CD4-positive, alpha-beta T cell treated with Interleukin-10 for 1 hour (primary cell): ENCODE measurements around the gene ABCA5.

Source experiments
- DNase-seq: peaks from one replicate; pipeline ENCODE4 v3.0.0-alpha.2; 2020

The ABCA5 gene

DNA sequence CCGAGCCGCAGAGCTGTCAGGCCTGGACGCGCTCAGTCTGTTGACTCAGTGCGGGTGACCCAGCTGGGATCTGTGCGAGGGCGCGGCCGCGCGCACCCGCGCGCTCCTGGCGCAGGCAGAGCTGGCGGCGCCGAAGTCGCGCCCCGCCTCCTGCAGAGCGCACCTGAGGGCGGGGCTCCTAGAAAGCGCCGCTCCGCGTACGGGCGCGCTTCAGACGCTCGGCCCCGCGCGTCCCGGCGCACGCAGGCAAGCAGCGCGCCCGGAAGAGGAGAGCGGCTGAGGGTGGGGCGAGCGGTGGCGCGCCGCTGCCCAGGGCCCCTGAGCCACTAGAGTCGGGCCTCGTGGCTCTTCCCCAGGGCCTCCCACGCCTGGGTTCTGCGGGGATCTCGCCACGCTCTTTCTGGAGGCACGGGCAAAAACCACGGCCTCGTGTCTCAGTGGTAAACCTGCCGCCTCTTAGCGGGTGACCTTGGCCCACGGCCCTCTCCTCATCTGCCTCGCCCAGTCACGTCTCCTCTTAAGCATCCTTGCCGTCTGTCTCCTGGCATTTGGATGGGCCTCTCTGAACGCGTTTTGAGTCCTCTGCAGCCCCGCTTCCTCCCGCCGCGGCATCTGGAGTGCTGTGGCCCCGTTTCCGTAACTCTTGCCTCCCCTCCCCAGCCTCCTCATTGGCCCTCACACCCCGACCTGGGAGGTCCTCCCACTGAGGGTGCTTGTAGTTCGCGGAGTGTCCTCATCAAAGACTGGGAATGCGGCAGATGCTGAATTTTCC, at the start of gene ABCA5:
TSS of gene ABCA5 (minus strand) at position 74 of the 772 bp plus-strand sequence. CDS start 12,718 bp downstream, outside the sequence.
- DNase-seq: peak; percentile 90

DNA sequence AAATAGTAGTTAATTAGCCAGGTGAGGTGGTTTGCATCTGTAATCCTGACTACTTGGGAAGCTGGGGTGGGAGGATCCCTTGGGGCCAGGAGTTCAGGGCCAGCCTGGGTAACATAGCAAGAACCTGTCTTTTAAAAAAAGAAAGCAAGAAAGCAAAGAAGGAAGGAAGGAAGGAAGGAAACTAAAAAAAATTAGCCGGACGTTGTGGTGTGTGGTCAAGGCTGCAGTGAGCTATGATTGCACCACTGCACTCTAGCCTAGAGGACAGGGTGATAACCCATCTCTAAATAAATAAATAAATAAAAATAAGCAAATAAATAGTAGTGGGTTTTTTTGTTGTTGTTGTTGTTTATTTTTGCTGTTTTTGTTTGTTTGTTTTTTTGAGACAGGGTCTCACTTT, 48.3 kb upstream of the ABCA5 start:
- DNase-seq: no peak

- no peak for DNase-seq
Observed at GRCh38 chr17:69373069-69373468, 46.1 kb upstream of the ABCA5 start.

- DNase-seq: no peak
Observed at GRCh38 chr17:69367298-69367697, 40.4 kb upstream of the ABCA5 start.

DNA sequence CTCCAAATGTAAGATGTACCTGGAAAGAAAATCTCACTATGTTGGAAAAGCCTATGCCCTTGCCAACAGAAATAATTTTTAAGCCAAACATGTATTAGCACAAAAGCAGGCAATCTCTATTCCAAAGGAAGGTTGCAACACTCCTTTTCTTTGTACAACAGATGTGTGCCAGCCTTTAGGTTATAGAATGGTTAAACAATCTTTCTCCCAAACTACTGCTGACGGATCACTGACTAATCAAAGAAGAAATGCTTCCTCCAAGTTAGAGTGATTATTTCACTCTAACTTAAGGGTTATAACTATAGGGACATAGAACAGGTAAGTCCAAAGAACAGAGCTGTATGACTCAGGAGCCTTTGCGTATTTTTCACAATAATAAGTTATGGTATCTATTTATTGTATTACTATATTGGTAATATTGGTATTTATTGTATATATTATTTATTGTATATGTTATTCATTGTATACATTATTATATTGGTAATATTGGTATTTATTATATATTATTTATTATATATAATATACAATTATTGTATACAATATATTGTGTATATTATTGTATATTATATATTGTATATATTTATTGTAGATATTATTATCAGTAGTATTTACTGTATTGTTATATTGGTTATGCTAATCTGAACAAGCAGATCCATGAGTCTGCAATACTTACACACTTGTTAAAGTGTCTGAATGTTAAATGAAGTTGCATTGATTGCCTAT, 36.7 kb upstream of the ABCA5 start:
- no peak for DNase-seq

GRCh38 chr17:69361156-69361555, 34.2 kb upstream of the ABCA5 start:
- DNase-seq: no peak

DNA sequence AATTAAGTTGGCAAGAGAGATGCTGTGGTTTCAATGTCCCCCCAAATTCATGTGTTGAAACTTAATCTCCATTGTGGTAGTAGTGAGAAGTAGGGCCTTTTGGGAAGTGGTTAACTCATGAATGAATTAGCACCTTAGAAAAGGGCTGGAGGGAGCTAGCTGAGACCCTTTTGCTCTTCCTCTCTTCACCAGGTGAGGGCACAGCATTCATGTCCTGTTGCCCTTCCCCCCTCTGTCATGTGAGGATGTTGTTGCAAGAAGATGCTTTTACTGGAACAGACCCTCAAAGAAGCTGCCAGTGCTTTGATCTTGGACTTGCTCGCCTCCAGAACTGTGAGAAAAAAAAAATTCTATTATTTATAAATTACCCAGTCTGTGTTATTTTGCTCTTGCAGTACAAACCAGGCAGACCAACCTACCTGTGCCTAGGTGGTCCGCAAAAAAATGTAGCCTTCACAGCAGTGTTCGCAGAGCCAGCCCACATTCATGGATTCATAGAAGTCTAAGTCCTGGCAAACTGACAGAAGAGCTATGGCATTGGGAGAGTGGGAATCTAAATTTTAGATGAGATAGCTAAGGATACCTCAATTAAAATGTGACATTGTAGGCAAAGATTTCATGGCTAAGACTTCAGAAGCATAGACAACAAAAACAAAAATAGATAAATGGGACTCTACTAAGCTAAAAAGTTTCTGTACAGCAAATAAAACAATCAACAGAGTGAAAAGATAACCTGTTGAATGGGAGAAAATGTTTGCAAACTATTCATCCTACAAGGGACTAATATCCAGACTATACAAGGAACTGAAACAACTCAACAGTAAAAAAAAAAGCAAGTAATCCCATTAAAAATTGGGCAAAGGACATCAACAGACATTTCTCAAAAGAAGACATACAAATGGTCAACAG, 32.0 kb upstream of the ABCA5 start:
- DNase-seq: peak; percentile 3

- no peak for DNase-seq
Observed at GRCh38 chr17:69357701-69358100, 30.8 kb upstream of the ABCA5 start.

DNA sequence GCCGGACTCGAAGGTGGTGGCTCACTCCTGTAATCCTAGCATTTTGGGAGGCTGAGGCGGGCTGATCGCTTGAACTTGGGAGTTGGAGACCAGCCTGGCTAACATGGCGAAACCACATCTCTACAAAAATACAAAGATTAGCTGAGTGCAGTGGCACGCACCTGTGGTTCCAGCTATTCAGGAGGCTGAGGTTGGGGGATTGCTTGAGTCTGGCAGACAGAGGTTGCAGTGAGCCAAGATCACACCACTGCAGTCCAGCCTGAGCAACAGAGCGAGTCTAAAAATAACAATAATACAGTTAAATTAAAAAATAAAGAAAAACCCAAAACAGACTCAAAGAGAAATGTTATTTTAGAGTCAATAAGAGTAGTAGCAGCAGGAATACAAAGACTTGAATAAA, 29.7 kb upstream of the ABCA5 start:
- DNase-seq: no peak

- no peak for DNase-seq
Observed at GRCh38 chr17:69350911-69351310, 24.0 kb upstream of the ABCA5 start.

DNA sequence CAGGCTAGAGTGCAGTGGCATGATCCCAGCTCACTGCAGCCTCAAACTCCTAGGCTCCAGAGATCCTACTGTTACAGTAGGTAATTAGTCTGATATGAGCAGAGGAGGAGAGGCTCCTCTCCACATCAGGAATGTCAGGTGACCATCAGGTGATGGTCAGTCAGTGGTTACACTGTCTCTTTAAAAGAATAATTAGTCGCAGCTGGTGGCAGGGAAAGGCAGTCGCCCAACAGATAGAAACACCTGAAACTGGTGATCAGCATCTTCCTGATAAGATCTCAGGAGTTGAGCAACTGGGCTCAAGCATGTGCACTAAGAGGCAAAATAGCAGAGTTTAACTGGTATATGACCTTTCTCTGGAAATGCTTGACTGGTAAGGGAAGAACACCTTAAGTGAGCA, 21.5 kb upstream of the ABCA5 start:
- no peak for DNase-seq

GRCh38 chr17:69346766-69347165, 19.8 kb upstream of the ABCA5 start:
- DNase-seq: no peak

- DNase-seq: no peak
Observed at GRCh38 chr17:69344939-69345338, 18.0 kb upstream of the ABCA5 start.

GRCh38 chr17:69342896-69343644, 16.1 kb upstream of the ABCA5 start:
- no peak for DNase-seq

DNA sequence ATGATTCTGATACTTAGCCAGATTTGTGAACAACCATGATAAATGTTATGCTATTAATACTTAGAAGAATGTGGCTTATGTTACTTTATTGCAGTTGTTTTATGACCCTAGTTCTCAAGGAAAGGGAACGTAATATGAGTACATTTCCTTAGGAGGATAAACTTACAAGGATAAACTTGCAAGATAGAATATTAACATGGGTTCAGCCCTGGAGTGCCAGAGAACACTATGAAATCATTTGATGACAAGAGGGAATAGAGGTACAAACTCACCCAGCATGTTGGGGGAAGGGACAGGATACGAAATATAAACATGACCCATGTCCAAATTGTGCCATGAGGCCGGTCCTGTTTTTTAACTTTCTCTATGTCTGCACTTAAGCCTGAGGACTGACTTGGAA, 13.0 kb upstream of the ABCA5 start:
- no peak for DNase-seq

DNA sequence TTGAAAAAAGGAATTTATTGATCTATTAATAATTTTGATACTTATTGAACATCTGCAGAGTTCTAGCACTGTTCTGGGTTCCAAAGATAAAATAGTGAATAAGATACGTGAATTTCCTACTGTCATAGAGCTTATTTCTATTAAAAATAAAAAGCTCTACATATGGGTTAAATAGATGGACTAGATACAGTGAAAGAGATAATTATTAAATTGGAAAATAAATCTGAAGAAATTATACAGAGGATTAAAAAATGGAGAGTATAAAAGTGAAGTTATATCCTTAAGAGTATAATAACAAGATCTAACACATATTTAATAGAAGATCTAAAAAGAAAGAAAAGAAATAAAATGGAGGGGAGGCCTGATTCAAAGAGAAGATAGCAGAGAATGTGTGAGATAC, 10.1 kb upstream of the ABCA5 start:
- DNase-seq: no peak

GRCh38 chr17:69336580-69336979, 9.6 kb upstream of the ABCA5 start:
- no peak for DNase-seq

DNA sequence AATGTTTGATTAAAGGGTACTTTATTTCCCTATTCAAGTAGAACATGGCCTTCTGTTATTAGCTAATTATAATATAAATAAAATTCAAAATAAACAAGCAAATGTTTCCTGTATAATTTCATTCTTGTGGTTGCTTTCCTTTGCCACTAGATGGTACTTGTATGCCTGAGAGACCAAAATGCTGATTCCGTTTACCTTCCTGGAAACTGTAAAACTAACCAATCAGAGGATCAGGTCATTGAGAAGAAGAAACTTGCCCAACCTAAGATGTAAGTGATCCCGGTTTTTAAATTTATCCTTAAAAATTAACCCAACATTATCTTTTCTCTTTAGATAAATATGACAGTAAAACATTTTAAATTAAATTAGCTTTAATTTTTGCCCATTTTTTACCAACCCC, 8.1 kb upstream of the ABCA5 start:
- DNase-seq: peak; percentile 24

- no peak for DNase-seq
Observed at GRCh38 chr17:69333561-69333960, 6.6 kb upstream of the ABCA5 start.

DNA sequence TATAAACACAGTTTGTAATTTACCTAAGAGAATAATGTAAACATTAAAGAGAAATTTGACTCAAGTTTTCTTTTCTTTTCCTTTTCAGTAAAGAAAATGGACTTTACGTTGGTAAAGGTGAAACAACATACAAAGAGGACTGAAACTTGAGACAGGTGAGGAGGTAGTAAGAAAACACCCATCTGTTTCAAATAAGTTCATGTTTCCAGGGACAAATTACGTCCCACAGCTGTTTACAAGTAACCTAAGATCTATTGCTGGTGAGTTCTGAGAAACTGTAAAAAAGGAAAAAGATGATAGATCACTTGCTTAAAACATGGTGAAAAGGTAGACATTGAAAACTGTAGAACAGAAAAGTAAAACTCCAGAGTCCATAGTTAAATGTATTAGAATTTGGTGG, 4.8 kb upstream of the ABCA5 start:
- no peak for DNase-seq

DNA sequence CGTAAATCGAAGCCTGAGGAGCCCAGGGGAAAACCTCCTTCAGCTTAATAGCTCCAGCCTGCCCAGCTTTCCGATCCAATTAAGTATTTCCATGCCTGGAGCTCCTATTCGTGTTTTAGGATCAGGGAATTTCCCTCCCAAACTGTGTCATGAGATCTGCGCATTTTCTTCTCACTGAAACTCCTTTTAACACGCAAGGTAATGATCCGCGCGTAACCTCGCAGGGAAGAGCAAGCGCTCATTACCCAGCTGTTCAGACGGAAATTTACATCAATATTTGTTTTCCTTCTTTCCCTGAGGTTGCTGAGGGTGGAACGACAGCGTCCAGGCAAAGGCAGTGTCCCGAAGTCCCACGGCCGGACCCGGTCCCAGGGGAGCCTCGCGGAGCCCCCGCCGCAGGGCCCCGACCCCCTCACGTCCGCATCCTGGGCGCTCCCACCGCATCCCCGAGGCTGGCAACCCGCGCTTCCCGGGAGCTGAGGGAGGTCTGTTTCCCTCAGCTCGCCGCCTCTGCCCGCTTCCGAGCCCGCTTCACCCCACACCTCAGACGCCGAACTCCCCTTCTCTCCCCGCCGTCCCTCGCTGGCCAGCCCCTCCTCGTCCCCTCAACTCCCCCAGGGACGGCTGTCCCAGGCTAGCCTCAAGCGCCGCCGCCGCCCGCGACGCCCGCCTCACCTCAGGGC, 415 bp downstream of the ABCA5 start:
- DNase-seq: peak; percentile 7
